Heart left ventricle (tissue), 16 donors: Measurements from ENCODE around the gene HRAS. TPM values are rescaled to one million over a fixed set of nuclear protein-coding genes. Genes with fewer than 3 reads are reported as not detected.

Experiments used
- ATAC-seq, 4 donors: fragments of 200-7000 bp; cut with Tn5 transposase; one replicate each; pipeline ENCODE4 v1.9.1; 2020 to 2022; ENCODE audit warnings: moderate library complexity in 4 of 4, mild to moderate bottlenecking in 3 of 4, moderate number of reproducible peaks in 1 of 4
- DNase-seq, 5 donors: peaks; one replicate each; pipeline ENCODE4 v3.0.0-alpha.2; 2020
- H3K27ac ChIP-seq, 12 donors: fragments of 200-600 bp; sonication (generic) in 4 of 12; one replicate each; pipeline versions ENCODE4 v1.5.0 to v1.8.0; 2016 to 2022; ENCODE audit warnings: mild to moderate bottlenecking in 2 of 12
- H3K27me3 ChIP-seq, 9 donors: fragments of 200-600 bp; sonication (generic) in 2 of 9; one replicate each; pipeline versions ENCODE4 v1.5.1 to v1.8.0; 2016 to 2022; ENCODE audit warnings: mild to moderate bottlenecking in 3 of 9
- H3K36me3 ChIP-seq, 9 donors: fragments of 200-600 bp; sonication (generic) in 2 of 9; one replicate each; pipeline versions ENCODE4 v1.5.0 to v1.8.0; 2018 to 2022; ENCODE audit warnings: mild to moderate bottlenecking in 2 of 9
- H3K4me1 ChIP-seq, 12 donors: fragments of 200-600 bp; sonication (generic) in 4 of 12; one replicate each; pipeline versions ENCODE4 v1.5.0 to v1.8.0; 2016 to 2022; ENCODE audit warnings: mild to moderate bottlenecking in 3 of 12
- H3K4me3 ChIP-seq, 12 donors: fragments of 200-600 bp; sonication (generic) in 4 of 12; one replicate each; pipeline versions ENCODE4 v1.5.0 to v1.8.0; 2017 to 2022; ENCODE audit warnings: mild to moderate bottlenecking in 9 of 12, moderate library complexity in 4 of 12
- H3K9me3 ChIP-seq, 12 donors: fragments of 200-600 bp; sonication (generic) in 4 of 12; one replicate each; pipeline versions ENCODE4 v1.5.0 to v1.8.0; 2016 to 2022; ENCODE audit warnings: mild to moderate bottlenecking in 1 of 12
- CTCF ChIP-seq, 12 donors: fragments of 200-600 bp; sonication (generic) in 4 of 12; IDR thresholded peaks; one replicate each; pipeline versions ENCODE4 v1.5.0 to v1.8.0; 2018 to 2022; ENCODE audit warnings: antibody characterized with exemption in 12 of 12, mild to moderate bottlenecking in 5 of 12
- POLR2A ChIP-seq, 2 donors: fragments of 450-650 bp; IDR thresholded peaks; one replicate each; pipeline ENCODE4 v1.6.1; 2017; ENCODE audit warnings: antibody characterized with exemption in 2 of 2, mild to moderate bottlenecking in 2 of 2, moderate library complexity in 2 of 2
- WGBS, 4 donors: extraction: QIAGEN DNeasy Blood & Tissue Kit in 2 of 4; methylation state at CpG; one replicate each; pipeline versions ENCODE4 v1.1.5 to v1.1.7; 2013 to 2018; 5-methylcytosine and 5-hydroxymethylcytosine counted together
- intact Hi-C, 10 donors: fragments of 100-400 bp; cut with DNase I; formaldehyde crosslinking; loops; one replicate each; pipeline versions ENCODE4 v1.11.1 to v1.14.2; 2022
- polyA plus RNA-seq, 2 donors: library from polyadenylated mRNA; stranded (reverse); fragments of 200-250 nt; gene quantifications; one replicate each; pipeline ENCODE4 v1.2.3, GENCODE V29; 2013
- total RNA-seq, 9 donors: library from RNA; depleted of rRNA in 2 of 9; stranded (reverse); fragments of >200 nt in 2 of 9; fragmentation: NEBNext Ultra II Directional in 3 of 9; extraction: Animal tissue kit (Norgen Biotek cat#: 25700) in 3 of 9; gene quantifications; one replicate each; pipeline versions ENCODE4 v1.1.0 to v1.2.4, GENCODE V29; 2016 to 2023
- donor health status: ischemic (EF 13 %, LVEDD 7.1; RV severe dilation, severe dysfunction).
- donor health status: healthy with polysubstance abuse.
- donor health status: DM: no; HTN: yes; CAD: no.
- donor health status: DM: no; HTN: no; CAD: no.
- donor health status: ischemic (EF 25% LVEDD 6.9; RV normal size, moderate dysfunction).
- donor health status: ischemic (EF 25% LVEDD 5.7; RV mildly dilated, moderate dysfunction).
- donor health status: healthy.
- donor health status: DM: yes; HTN: yes; CAD: no.
- donor health status: ischemic (EF 35%, LVEDD 5.7; RV mildly dilated, moderate dysfunction).
- donor health status: nonischemic (EF 11% LVEDD 7.7; RV severe dilation, severe dysfunction).
- donor health status: DM: yes; HTN: yes; CAD: no.
- donor health status: PGD.
- donor health status: ischemic (EF 29% LVEDD 5.4; RV normal size, mild dysfunction).
- donor health status: nonischemic (EF 23%, LVEDD 6.1; RV moderate dilation, normal function).

Gene HRAS
- total and polyA plus RNA-seq, 11 donors = 44.0 to 99.3 (median 59.8) TPM

DNA sequence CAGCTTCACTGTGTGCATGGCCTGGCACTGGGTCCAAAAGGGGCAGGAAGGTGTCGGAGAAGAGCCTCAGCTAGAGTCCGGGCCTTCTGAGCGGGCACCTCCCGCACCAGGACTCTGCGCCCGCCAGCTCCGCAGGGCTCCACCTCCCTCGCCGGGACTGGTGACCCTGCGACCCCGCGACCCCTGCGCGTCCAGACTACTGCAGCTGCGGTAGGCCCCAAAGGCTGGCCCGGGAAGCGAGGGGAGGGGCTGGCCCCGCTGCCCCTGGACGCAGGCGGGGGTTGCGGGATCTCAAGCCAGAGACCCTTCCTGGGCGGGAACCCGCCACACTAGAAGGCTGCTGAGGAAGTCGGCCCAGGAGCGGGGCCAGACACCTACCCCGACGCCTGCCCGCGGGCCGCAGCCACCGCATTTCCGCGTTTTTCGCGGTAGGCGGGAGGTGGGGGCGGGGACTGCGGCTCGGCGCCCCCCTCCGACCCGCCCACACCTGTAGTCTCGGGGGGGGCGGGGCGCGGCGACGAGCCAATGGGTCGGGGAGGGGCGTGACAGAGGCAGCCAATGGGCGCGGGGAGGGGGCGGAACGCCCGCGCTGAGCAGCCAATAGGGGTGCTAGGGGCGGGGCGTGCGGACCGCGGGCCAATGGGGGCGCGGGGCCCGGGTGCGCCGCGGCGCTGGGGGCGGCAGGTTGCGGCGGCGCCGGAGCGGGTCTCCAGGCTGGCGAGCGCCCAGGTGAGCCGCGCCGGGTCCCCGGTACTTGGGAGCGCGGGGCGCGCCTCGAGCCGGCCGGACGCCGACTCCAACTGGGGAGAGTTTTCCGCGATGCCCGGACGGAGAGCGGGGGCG, 25.1 kb upstream of the HRAS start, which contains the start of the genes LMNTD2 and RASSF7:
LMNTD2 (minus strand) TSS at position 434 of the 843 bp plus-strand sequence; CDS start at position 412, 22 bp downstream.
RASSF7 (plus strand) TSS at position 666 of the 843 bp plus-strand sequence. CDS start 799 bp downstream, outside the sequence.
- Histone ChIP-seq H3K36me3 (no peaks in the 10 kb centered on the region), H3K27me3 (peaks cover 15 to 41% (median 30%) of the 10 kb centered on the region in 9 donors), H3K9me3 (no peaks in the 10 kb centered on the region), H3K27ac (peak within 1 kb of the TSS in 10 of 12 donors; percentile 22 to 77 (median 38)), H3K4me3 (peak within 1 kb of the TSS; percentile 64 to 96 (median 80)), H3K4me1 (peaks cover 0 to 25% (median 13%) of the 10 kb centered on the region in 12 donors)
- peak; percentile 92 to 97 (median 93) for DNase-seq
- intact Hi-C loops = no loop called here
- TF ChIP-seq POLR2A (IDR thresholded peaks at IDR 0.05) (peak in 1 of 2 donors; percentile 47), CTCF (IDR thresholded peaks at IDR 0.05) (no peak)
- WGBS, 4 donors = 0 to 8% (median 1%) methylated on average over 1 to 95 of the region's 95 CpGs
- peak; percentile 91 to 98 (median 96) for ATAC-seq

DNA sequence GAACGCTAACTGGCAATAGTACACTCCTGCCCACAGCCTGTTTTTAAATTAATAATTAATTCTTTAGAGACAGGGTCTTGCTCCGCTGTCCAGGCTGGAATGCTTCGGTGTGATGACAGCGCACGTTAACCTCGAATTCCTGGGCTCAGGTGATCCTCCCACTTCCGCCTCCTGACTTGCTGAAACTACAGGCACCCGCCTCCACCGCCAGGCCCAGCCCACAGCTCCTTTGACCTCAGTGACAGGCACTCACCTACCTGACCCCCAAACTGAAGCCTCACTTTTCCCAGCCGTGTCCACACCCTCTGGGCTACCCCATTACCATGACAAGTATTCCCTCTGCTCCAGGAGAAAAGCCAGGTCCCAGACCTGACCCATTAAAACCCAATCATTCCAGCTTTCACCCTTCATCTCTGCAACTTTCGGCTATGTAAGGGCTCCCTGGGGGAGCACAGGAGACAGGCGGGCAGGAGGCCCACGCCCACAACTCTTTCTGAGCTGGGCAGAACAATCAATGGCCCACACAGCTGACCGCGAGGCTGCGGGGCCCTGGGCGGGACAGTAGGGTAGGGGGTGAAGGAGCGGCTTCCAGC, 24.4 kb upstream of the HRAS start:
- Histone ChIP-seq H3K27me3 (peaks cover 21 to 47% (median 36%) of the 10 kb centered on the region in 9 donors), H3K4me3 (peak overlapping the region; percentile 64 to 96 (median 80)), H3K36me3 (no peaks in the 10 kb centered on the region), H3K9me3 (no peaks in the 10 kb centered on the region), H3K27ac (peak overlapping the region in 4 of 12 donors; percentile 20 to 77 (median 43)), H3K4me1 (peaks cover 0 to 32% (median 18%) of the 10 kb centered on the region in 12 donors)
- ATAC-seq (no peak), DNase-seq (peak in 1 of 5 donors; percentile 26)
- 79 to 92% (median 81%) methylated on average over 13 to 18 of the region's 18 CpGs for WGBS, 4 donors
- TF ChIP-seq POLR2A (IDR thresholded peaks at IDR 0.05) = no peak
- TF ChIP-seq CTCF (IDR thresholded peaks at IDR 0.05) = no peak
- intact Hi-C loops = loop anchor here in 7 of 10 donors (2.0 to 5.0 kb wide), 4 partner anchors 67 to 167 kb away; partner anchors contain the start of gene SCT (in 1 of the 7)

GRCh38 chr11:559020-559620, 23.7 kb upstream of the HRAS start:
- DNase-seq (peak in 1 of 5 donors; percentile 27), ATAC-seq (no peak)
- no peak overlapping the region for H3K27ac ChIP-seq
- H3K4me1 ChIP-seq = peaks cover 0 to 39% (median 22%) of the 10 kb centered on the region in 12 donors
- H3K27me3 ChIP-seq = peaks cover 25 to 54% (median 43%) of the 10 kb centered on the region in 9 donors
- 80 to 87% (median 84%) methylated on average over 10 to 15 of the region's 15 CpGs for WGBS, 4 donors
- H3K4me3 ChIP-seq = no peak overlapping the region
- intact Hi-C loops = loop anchor here in 7 of 10 donors (2.0 to 5.0 kb wide), 4 partner anchors 68 to 168 kb away; partner anchors contain the start of gene SCT (in 1 of the 7)
- no peak for TF ChIP-seq CTCF (IDR thresholded peaks at IDR 0.05)
- no peak for TF ChIP-seq POLR2A (IDR thresholded peaks at IDR 0.05)
- no peaks in the 10 kb centered on the region for H3K36me3 ChIP-seq
- no peaks in the 10 kb centered on the region for H3K9me3 ChIP-seq
